ENCODE results near the gene MNT. TPM values are rescaled to one million over a fixed set of nuclear protein-coding genes. Genes with fewer than 3 reads are reported as not detected.

MNT gene
- total and polyA plus RNA-seq, 2 experiments from 2014 or later, result 5.7 to 6.4 TPM

DNA sequence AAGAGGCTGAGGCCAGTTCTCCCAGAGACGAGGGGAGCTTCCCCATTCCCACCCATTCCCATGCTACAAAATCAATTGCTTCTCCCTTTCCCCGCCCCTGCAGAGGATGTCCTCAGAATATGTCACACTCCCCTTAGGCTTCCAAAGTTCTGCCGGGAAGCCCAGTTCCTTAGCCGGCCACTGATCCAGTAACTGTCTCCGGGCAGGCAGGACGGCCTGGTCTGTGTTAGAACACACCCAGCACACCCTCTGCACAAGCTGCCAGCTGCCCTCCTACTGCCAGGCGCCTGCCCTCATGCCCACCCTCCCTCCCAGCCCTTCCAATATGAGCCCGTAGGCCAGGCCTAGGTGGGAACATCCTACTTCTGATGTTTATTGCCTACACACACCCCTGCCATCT is 32.5 kb downstream of the MNT start:
- no peaks in the 10 kb centered on the region for H3K79me2 ChIP-seq (replicated peaks; ENCODE audit: insufficient read depth)
- Mint-ChIP-seq H3K27me3 (ENCODE audit: insufficient read depth, low read depth, poor library complexity) (peaks cover 18% of the 10 kb centered on the region), H3K9me3 (no peaks in the 10 kb centered on the region), H3K4me1 (peaks cover 17% of the 10 kb centered on the region), H3K36me3 (ENCODE audit: low read depth) (peaks cover 9% of the 10 kb centered on the region; the same call in 1 of the 3 replicates), H3K27ac (no peak overlapping the region), H3K4me3 (no peak overlapping the region)
- no peak for DNase-seq (ENCODE audit: low spot score)
- no peak overlapping the region for H2AFZ ChIP-seq
- no peaks in the 10 kb centered on the region; the same call in 1 of the 2 replicates for H4K20me1 ChIP-seq (replicated peaks; ENCODE audit: insufficient read depth)
- H3K4me3 ChIP-seq, result no peak overlapping the region
- 0 out of 2 replicates have a peak, but pooled peaks cover 3% of the 10 kb centered on the region for H3F3A ChIP-seq (replicated peaks; ENCODE audit: low read depth)
- no peaks in the 10 kb centered on the region for H3K9me2 ChIP-seq (ENCODE audit: insufficient read depth)
- no peaks in the 10 kb centered on the region; the same call in 1 of the 2 replicates for H3K4me1 ChIP-seq (ENCODE audit: insufficient read depth)
- no peak overlapping the region for H3K4me2 ChIP-seq
- H3K36me3 ChIP-seq (ENCODE audit: insufficient read depth), result no peaks in the 10 kb centered on the region
- H3K27ac ChIP-seq (ENCODE audit: low read depth), result no peak overlapping the region
- ATAC-seq, result no peak
- no peaks in the 10 kb centered on the region for H3K27me3 ChIP-seq (ENCODE audit: insufficient read depth)
- TF ChIP-seq NANOG (IDR thresholded peaks at IDR 0.05; ENCODE audit: borderline replicate concordance) (no peak), EZH2 (IDR thresholded peaks at IDR 0.05; ENCODE audit: low read depth, unreplicated experiment) (no peak), ZNF331 (CRISPR knock-in tag; IDR thresholded peaks at IDR 0.05; ENCODE audit: low read depth) (no peak), EZH2phosphoT487 (IDR thresholded peaks at IDR 0.05; ENCODE audit: unreplicated experiment) (no peak), STAT1 (IDR thresholded peaks at IDR 0.05; ENCODE audit: unreplicated experiment) (no peak), POLR2AphosphoS5 (IDR thresholded peaks at IDR 0.05; ENCODE audit: low read depth) (no peak), ZNF114 (CRISPR knock-in tag; IDR thresholded peaks at IDR 0.05) (no peak), JUNB (IDR thresholded peaks at IDR 0.05; ENCODE audit: unreplicated experiment) (no peak), CREB1 (CRISPR knock-in tag; IDR thresholded peaks at IDR 0.05; ENCODE audit: low read depth) (no peak)
- TF ChIP-seq, protein P1, sequence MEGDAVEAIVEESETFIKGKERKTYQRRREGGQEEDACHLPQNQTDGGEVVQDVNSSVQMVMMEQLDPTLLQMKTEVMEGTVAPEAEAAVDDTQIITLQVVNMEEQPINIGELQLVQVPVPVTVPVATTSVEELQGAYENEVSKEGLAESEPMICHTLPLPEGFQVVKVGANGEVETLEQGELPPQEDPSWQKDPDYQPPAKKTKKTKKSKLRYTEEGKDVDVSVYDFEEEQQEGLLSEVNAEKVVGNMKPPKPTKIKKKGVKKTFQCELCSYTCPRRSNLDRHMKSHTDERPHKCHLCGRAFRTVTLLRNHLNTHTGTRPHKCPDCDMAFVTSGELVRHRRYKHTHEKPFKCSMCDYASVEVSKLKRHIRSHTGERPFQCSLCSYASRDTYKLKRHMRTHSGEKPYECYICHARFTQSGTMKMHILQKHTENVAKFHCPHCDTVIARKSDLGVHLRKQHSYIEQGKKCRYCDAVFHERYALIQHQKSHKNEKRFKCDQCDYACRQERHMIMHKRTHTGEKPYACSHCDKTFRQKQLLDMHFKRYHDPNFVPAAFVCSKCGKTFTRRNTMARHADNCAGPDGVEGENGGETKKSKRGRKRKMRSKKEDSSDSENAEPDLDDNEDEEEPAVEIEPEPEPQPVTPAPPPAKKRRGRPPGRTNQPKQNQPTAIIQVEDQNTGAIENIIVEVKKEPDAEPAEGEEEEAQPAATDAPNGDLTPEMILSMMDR (conservative IDR thresholded peaks at IDR 0.05; ENCODE audit: low read depth in 2 of 2), result no peak
- TF ChIP-seq, protein P2, sequence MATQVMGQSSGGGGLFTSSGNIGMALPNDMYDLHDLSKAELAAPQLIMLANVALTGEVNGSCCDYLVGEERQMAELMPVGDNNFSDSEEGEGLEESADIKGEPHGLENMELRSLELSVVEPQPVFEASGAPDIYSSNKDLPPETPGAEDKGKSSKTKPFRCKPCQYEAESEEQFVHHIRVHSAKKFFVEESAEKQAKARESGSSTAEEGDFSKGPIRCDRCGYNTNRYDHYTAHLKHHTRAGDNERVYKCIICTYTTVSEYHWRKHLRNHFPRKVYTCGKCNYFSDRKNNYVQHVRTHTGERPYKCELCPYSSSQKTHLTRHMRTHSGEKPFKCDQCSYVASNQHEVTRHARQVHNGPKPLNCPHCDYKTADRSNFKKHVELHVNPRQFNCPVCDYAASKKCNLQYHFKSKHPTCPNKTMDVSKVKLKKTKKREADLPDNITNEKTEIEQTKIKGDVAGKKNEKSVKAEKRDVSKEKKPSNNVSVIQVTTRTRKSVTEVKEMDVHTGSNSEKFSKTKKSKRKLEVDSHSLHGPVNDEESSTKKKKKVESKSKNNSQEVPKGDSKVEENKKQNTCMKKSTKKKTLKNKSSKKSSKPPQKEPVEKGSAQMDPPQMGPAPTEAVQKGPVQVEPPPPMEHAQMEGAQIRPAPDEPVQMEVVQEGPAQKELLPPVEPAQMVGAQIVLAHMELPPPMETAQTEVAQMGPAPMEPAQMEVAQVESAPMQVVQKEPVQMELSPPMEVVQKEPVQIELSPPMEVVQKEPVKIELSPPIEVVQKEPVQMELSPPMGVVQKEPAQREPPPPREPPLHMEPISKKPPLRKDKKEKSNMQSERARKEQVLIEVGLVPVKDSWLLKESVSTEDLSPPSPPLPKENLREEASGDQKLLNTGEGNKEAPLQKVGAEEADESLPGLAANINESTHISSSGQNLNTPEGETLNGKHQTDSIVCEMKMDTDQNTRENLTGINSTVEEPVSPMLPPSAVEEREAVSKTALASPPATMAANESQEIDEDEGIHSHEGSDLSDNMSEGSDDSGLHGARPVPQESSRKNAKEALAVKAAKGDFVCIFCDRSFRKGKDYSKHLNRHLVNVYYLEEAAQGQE (IDR thresholded peaks at IDR 0.05; ENCODE audit: unreplicated experiment), result no peak
- TF ChIP-seq, protein P3, sequence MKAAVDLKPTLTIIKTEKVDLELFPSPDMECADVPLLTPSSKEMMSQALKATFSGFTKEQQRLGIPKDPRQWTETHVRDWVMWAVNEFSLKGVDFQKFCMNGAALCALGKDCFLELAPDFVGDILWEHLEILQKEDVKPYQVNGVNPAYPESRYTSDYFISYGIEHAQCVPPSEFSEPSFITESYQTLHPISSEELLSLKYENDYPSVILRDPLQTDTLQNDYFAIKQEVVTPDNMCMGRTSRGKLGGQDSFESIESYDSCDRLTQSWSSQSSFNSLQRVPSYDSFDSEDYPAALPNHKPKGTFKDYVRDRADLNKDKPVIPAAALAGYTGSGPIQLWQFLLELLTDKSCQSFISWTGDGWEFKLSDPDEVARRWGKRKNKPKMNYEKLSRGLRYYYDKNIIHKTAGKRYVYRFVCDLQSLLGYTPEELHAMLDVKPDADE (IDR thresholded peaks at IDR 0.05), result no peak
- TF ChIP-seq, protein P4, sequence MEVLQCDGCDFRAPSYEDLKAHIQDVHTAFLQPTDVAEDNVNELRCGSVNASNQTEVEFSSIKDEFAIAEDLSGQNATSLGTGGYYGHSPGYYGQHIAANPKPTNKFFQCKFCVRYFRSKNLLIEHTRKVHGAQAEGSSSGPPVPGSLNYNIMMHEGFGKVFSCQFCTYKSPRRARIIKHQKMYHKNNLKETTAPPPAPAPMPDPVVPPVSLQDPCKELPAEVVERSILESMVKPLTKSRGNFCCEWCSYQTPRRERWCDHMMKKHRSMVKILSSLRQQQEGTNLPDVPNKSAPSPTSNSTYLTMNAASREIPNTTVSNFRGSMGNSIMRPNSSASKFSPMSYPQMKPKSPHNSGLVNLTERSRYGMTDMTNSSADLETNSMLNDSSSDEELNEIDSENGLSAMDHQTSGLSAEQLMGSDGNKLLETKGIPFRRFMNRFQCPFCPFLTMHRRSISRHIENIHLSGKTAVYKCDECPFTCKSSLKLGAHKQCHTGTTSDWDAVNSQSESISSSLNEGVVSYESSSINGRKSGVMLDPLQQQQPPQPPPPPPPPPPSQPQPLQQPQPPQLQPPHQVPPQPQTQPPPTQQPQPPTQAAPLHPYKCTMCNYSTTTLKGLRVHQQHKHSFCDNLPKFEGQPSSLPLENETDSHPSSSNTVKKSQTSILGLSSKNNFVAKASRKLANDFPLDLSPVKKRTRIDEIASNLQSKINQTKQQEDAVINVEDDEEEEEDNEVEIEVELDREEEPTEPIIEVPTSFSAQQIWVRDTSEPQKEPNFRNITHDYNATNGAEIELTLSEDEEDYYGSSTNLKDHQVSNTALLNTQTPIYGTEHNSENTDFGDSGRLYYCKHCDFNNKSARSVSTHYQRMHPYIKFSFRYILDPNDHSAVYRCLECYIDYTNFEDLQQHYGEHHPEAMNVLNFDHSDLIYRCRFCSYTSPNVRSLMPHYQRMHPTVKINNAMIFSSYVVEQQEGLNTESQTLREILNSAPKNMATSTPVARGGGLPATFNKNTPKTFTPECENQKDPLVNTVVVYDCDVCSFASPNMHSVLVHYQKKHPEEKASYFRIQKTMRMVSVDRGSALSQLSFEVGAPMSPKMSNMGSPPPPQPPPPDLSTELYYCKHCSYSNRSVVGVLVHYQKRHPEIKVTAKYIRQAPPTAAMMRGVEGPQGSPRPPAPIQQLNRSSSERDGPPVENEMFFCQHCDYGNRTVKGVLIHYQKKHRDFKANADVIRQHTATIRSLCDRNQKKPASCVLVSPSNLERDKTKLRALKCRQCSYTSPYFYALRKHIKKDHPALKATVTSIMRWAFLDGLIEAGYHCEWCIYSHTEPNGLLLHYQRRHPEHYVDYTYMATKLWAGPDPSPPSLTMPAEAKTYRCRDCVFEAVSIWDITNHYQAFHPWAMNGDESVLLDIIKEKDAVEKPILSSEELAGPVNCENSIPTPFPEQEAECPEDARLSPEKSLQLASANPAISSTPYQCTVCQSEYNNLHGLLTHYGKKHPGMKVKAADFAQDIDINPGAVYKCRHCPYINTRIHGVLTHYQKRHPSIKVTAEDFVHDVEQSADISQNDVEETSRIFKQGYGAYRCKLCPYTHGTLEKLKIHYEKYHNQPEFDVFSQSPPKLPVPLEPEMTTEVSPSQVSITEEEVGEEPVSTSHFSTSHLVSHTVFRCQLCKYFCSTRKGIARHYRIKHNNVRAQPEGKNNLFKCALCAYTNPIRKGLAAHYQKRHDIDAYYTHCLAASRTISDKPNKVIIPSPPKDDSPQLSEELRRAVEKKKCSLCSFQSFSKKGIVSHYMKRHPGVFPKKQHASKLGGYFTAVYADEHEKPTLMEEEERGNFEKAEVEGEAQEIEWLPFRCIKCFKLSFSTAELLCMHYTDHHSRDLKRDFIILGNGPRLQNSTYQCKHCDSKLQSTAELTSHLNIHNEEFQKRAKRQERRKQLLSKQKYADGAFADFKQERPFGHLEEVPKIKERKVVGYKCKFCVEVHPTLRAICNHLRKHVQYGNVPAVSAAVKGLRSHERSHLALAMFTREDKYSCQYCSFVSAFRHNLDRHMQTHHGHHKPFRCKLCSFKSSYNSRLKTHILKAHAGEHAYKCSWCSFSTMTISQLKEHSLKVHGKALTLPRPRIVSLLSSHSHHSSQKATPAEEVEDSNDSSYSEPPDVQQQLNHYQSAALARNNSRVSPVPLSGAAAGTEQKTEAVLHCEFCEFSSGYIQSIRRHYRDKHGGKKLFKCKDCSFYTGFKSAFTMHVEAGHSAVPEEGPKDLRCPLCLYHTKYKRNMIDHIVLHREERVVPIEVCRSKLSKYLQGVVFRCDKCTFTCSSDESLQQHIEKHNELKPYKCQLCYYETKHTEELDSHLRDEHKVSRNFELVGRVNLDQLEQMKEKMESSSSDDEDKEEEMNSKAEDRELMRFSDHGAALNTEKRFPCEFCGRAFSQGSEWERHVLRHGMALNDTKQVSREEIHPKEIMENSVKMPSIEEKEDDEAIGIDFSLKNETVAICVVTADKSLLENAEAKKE (CRISPR knock-in tag; IDR thresholded peaks at IDR 0.05), result no peak
